Activated CD4-positive, alpha-beta T cell treated with anti-CD3 and anti-CD28 coated beads, Interleukin-2, amount 10 ng/mL, durations not matched to agents 7 days and 5 days (primary cell): Measurements from ENCODE around the gene TENM4. TPM values are rescaled to one million over a fixed set of nuclear protein-coding genes. Genes with fewer than 3 reads are reported as not detected.

Source experiments
- CTCF ChIA-PET: fragments of 350-600 bp; sonication (Branson Sonifier 250); formaldehyde crosslinking; loops from one replicate; lab custom pipeline; 2021; ENCODE audit warnings: antibody characterized with exemption; lab: Charles Lee
- POLR2A ChIA-PET: fragments of 350-600 bp; sonication (Branson Sonifier 250); formaldehyde crosslinking; loops from one replicate; lab custom pipeline; 2021; ENCODE audit warnings: antibody characterized with exemption; lab: Charles Lee
- DNase-seq: peaks from one replicate; pipeline ENCODE4 v3.0.0-alpha.2; 2020
- H3K27ac Mint-ChIP-seq: one replicate; pipeline ENCODE4 v1.8.0; 2021; ENCODE audit warnings: mild to moderate bottlenecking, moderate library complexity, mixed read lengths
- H3K27me3 Mint-ChIP-seq: one replicate; pipeline ENCODE4 v1.8.0; 2021; ENCODE audit warnings: mixed read lengths
- H3K36me3 Mint-ChIP-seq: one replicate; pipeline ENCODE4 v1.8.0; 2021; ENCODE audit warnings: low read depth, mixed read lengths
- H3K4me1 Mint-ChIP-seq: one replicate; pipeline ENCODE4 v1.8.0; 2021; ENCODE audit warnings: mixed read lengths
- H3K4me3 Mint-ChIP-seq: one replicate; pipeline ENCODE4 v1.8.0; 2021; ENCODE audit warnings: mild to moderate bottlenecking, moderate library complexity, mixed read lengths
- H3K9me3 Mint-ChIP-seq: one replicate; pipeline ENCODE4 v1.8.0; 2021; ENCODE audit warnings: mixed read lengths
- total RNA-seq, 2 experiments: library from RNA; stranded (reverse); gene quantifications; one replicate each; pipeline ENCODE4 v1.2.3, GENCODE V29; 2021

The TENM4 gene
- total RNA-seq, 2 experiments from 2014 or later: not detected

GRCh38 chr11:78698612-78699011 is 742.2 kb downstream of the TENM4 start:
- Mint-ChIP-seq H3K27me3 (peaks cover 18% of the 10 kb centered on the region), H3K36me3 (no peaks in the 10 kb centered on the region), H3K4me3 (no peak overlapping the region), H3K9me3 (no peaks in the 10 kb centered on the region), H3K4me1 (no peaks in the 10 kb centered on the region), H3K27ac (no peak overlapping the region)
- POLR2A ChIA-PET: no interaction called here
- CTCF ChIA-PET: no interaction called here
- no peak for DNase-seq

DNA sequence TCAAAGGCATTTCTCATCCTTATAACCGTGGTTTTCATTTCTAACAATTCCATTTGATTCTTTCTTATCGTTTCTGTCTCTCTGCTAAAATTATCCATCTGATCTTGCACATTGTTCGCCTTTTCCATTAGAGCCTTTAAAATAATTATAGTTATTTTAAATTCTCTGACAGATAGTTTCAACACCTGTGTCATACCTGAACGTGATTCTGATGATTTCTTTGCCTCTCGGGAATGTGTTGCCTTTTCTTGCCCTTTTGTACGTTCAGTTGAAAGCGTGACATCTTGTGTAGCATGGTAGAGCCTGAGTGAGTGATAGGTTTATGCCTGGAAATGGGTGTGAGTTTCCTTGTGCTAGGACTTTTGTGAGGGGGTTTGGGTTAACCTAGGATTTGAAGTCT is 744.7 kb downstream of the TENM4 start:
- Mint-ChIP-seq H3K27ac (no peak overlapping the region), H3K4me1 (no peaks in the 10 kb centered on the region), H3K27me3 (peaks cover 24% of the 10 kb centered on the region), H3K9me3 (no peaks in the 10 kb centered on the region), H3K4me3 (no peak overlapping the region), H3K36me3 (no peaks in the 10 kb centered on the region)
- ChIA-PET POLR2A (no interaction called here), CTCF (no interaction called here)
- DNase-seq: no peak

GRCh38 chr11:78694152-78694551 is 746.7 kb downstream of the TENM4 start:
- no peak overlapping the region for H3K4me3 Mint-ChIP-seq
- ChIA-PET POLR2A (no interaction called here), CTCF (no interaction called here)
- no peak overlapping the region for H3K27ac Mint-ChIP-seq
- no peaks in the 10 kb centered on the region for H3K9me3 Mint-ChIP-seq
- DNase-seq: no peak
- H3K36me3 Mint-ChIP-seq: no peaks in the 10 kb centered on the region
- no peaks in the 10 kb centered on the region for H3K4me1 Mint-ChIP-seq
- H3K27me3 Mint-ChIP-seq: peaks cover 20% of the 10 kb centered on the region

DNA sequence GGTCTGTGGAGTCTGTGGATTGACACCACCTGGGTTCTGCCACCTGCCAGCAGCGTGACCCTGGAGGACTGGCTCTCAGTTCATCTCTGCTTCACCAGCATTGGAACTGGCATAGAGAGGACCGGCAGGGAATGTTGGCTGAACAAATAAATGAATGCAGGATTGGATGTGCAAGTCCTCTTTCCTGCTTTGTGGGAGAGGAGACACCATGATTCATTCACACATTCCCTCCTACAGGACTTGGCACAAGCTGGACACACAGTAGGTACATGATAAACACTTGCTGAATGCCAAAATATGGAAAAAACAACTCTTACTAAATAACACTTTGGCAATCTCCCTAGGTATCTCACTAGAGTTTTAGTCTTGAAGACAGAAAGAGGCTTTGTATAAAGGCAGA is 749.6 kb downstream of the TENM4 start:
- POLR2A ChIA-PET: no interaction called here
- H3K27me3 Mint-ChIP-seq: peaks cover 9% of the 10 kb centered on the region

GRCh38 chr11:78690352-78690987 is 750.4 kb downstream of the TENM4 start:
- no peaks in the 10 kb centered on the region for H3K36me3 Mint-ChIP-seq
- no peak for DNase-seq
- CTCF ChIA-PET: no interaction called here
- POLR2A ChIA-PET: no interaction called here
- no peak overlapping the region for H3K27ac Mint-ChIP-seq
- H3K27me3 Mint-ChIP-seq: peaks cover 9% of the 10 kb centered on the region
- H3K4me3 Mint-ChIP-seq: no peak overlapping the region
- H3K4me1 Mint-ChIP-seq: no peaks in the 10 kb centered on the region
- H3K9me3 Mint-ChIP-seq: no peaks in the 10 kb centered on the region

More for the DNA sequence above, 749.6 kb downstream of the TENM4 start:
- H3K9me3 Mint-ChIP-seq: no peaks in the 10 kb centered on the region
- H3K4me1 Mint-ChIP-seq: no peaks in the 10 kb centered on the region
- no peak overlapping the region for H3K4me3 Mint-ChIP-seq
- CTCF ChIA-PET: no interaction called here
- no peaks in the 10 kb centered on the region for H3K36me3 Mint-ChIP-seq
- H3K27ac Mint-ChIP-seq: no peak overlapping the region
- no peak for DNase-seq

GRCh38 chr11:78689585-78690153 is 751.2 kb downstream of the TENM4 start:
- DNase-seq: no peak
- no peaks in the 10 kb centered on the region for H3K4me1 Mint-ChIP-seq
- H3K27me3 Mint-ChIP-seq: peaks cover 10% of the 10 kb centered on the region
- CTCF ChIA-PET: interaction anchor here (1.4 kb wide), 1 partner anchor 13 kb away, joined by 4 read pairs; no protein-coding TSS in a partner anchor
- H3K36me3 Mint-ChIP-seq: no peaks in the 10 kb centered on the region
- H3K9me3 Mint-ChIP-seq: no peaks in the 10 kb centered on the region
- no peak overlapping the region for H3K4me3 Mint-ChIP-seq
- POLR2A ChIA-PET: no interaction called here
- H3K27ac Mint-ChIP-seq: peak overlapping the region; percentile 68

- H3K27ac Mint-ChIP-seq: no peak overlapping the region
- H3K4me3 Mint-ChIP-seq: no peak overlapping the region
- ChIA-PET CTCF (interaction anchor here (1.2 to 1.4 kb wide), 2 partner anchors 14 to 15 kb away, joined by 3 to 4 read pairs; no protein-coding TSS in a partner anchor), POLR2A (no interaction called here)
- no peaks in the 10 kb centered on the region for H3K36me3 Mint-ChIP-seq
- DNase-seq: no peak
- no peaks in the 10 kb centered on the region for H3K9me3 Mint-ChIP-seq
- peaks cover 10% of the 10 kb centered on the region for H3K27me3 Mint-ChIP-seq
- no peaks in the 10 kb centered on the region for H3K4me1 Mint-ChIP-seq
These were observed 751.7 kb downstream of the TENM4 start for GRCh38 chr11:78689101-78689500.

DNA sequence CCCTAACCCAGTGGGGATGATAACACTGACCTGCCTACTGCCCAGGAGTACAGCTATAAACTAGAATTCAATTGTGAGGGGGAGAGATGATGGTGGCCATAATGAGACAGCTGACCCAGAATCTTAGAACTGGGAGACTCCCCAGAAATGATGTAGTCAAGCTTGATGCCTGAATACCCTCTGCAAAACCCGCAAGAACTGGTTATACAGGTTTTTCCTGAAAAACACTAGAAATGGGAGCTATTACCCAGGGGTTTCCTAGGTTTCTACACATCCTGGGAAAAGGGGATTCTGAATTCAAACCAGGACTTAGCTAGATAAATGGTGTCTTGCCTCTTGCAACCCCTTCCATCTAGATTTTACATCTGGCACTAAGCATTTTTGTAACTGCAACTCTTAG is 752.4 kb downstream of the TENM4 start:
- no peak overlapping the region for H3K27ac Mint-ChIP-seq
- no peak overlapping the region for H3K4me3 Mint-ChIP-seq
- no peaks in the 10 kb centered on the region for H3K9me3 Mint-ChIP-seq

DNA sequence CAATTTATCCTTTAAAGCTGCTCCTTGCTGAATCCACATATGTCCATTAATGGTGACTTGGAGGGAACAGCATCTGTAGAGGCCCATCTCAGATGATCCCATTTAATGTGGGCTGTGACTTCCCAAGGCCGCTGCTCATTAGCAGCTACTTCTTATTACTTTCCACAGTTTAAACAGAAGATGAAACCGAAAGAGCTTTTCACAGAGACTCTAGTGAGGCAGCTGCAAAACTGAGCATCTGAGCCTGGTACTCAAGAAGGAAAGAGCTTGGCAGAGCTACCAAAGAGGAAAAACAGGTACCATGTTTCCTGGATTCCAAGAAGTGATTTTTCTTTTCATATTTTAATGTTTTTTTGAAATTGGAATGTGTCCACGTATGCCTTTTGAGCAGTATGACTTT is 755.7 kb downstream of the TENM4 start:
- POLR2A ChIA-PET: no interaction called here
- Mint-ChIP-seq H3K27ac (no peak overlapping the region), H3K36me3 (no peaks in the 10 kb centered on the region), H3K4me3 (no peak overlapping the region), H3K4me1 (no peaks in the 10 kb centered on the region), H3K27me3 (peaks cover 1% of the 10 kb centered on the region), H3K9me3 (no peaks in the 10 kb centered on the region)
- CTCF ChIA-PET: interaction anchor here (0.9 kb wide), 1 partner anchor 10 kb away, joined by 3 read pairs; no protein-coding TSS in a partner anchor
- DNase-seq: no peak

More for the DNA sequence above, 752.4 kb downstream of the TENM4 start:
- Mint-ChIP-seq H3K4me1 (no peaks in the 10 kb centered on the region), H3K27me3 (peaks cover 10% of the 10 kb centered on the region), H3K36me3 (no peaks in the 10 kb centered on the region)
- CTCF ChIA-PET: interaction anchor here (1.2 to 1.4 kb wide), 2 partner anchors 14 kb away, joined by 3 to 4 read pairs; no protein-coding TSS in a partner anchor
- no peak for DNase-seq
- POLR2A ChIA-PET: no interaction called here

DNA sequence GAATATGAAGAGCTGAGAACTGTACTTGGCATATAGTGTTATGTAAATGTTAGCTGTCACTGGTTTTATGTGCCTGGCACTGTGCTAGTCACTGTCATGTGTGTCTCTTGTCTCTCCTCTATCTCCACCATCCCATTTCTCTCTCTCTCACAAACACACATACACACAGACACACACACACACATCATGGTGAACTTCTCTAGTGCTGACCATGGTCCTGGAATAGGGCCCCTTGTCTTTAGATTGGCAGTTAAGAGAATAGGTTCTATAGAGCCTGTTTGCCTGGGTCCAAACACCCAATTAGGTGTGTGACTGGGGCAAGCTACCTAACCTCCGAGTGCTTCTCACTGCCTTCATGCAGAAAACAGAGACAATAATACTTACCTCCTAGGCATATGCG is 756.5 kb downstream of the TENM4 start:
- no peaks in the 10 kb centered on the region for H3K4me1 Mint-ChIP-seq
- DNase-seq: no peak
- no peak overlapping the region for H3K27ac Mint-ChIP-seq
- ChIA-PET CTCF (no interaction called here), POLR2A (no interaction called here)
- H3K9me3 Mint-ChIP-seq: no peaks in the 10 kb centered on the region
- no peak overlapping the region for H3K4me3 Mint-ChIP-seq
- no peaks in the 10 kb centered on the region for H3K36me3 Mint-ChIP-seq
- peaks cover 1% of the 10 kb centered on the region for H3K27me3 Mint-ChIP-seq

DNA sequence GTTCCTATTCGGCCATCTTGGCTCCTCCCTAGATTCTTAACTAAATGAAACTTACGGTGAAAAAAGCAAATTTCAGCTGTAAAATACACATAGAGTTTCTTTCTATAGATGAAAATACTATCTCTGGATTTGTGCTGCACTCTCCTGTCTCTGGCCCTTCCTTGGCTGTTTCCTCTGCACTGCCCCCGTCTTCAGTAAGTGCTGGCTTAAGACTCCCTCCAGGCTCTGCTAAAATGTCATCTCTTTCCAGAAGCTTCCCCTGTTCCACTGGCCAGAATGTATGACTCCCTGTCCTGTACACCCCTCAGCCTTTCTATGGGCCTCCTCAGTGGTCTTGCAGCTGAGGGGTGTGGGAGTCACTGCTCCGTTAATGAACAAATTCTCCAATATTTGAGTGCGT is 757.1 kb downstream of the TENM4 start:
- no peak overlapping the region for H3K27ac Mint-ChIP-seq
- ChIA-PET CTCF (no interaction called here), POLR2A (no interaction called here)
- H3K4me1 Mint-ChIP-seq: no peaks in the 10 kb centered on the region
- H3K27me3 Mint-ChIP-seq: peaks cover 1% of the 10 kb centered on the region
- no peak for DNase-seq
- H3K36me3 Mint-ChIP-seq: no peaks in the 10 kb centered on the region
- no peaks in the 10 kb centered on the region for H3K9me3 Mint-ChIP-seq
- H3K4me3 Mint-ChIP-seq: no peak overlapping the region

DNA sequence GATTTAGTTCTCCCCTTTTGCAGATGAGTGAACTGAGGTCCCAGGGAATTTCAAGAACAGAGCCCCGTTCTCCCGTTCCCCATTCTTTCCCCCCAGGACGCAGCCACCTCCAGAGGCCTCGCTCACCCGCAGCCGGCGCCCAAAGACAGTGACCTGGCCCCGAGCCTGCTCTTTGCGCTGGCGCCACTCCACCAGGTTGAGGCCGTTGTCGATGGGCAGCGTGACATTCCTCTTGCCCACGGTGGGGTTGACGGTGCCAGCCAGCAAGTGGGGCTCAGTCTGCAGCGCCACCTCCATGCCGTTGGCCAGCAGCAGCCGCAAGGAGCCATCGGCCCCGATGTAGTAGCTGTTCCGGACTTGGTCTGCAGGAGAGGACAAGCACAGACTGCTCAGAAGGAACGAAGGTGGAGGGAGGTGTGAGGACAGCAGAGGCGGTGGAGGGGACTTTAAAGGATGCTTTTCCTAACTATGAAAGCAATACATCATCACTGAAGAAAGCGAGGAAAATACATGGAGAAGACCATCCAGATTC is 764.7 kb downstream of the TENM4 start:
- POLR2A ChIA-PET: no interaction called here
- Mint-ChIP-seq H3K36me3 (no peaks in the 10 kb centered on the region), H3K27ac (no peak overlapping the region), H3K4me3 (no peak overlapping the region), H3K4me1 (no peaks in the 10 kb centered on the region), H3K27me3 (no peaks in the 10 kb centered on the region), H3K9me3 (no peaks in the 10 kb centered on the region)
- DNase-seq: no peak
- CTCF ChIA-PET: interaction anchor here (1.0 kb wide), 1 partner anchor 10 kb away, joined by 3 read pairs; no protein-coding TSS in a partner anchor

- Mint-ChIP-seq H3K36me3 (no peaks in the 10 kb centered on the region), H3K4me3 (no peak overlapping the region), H3K27ac (no peak overlapping the region), H3K9me3 (no peaks in the 10 kb centered on the region), H3K27me3 (no peaks in the 10 kb centered on the region), H3K4me1 (no peaks in the 10 kb centered on the region)
- ChIA-PET POLR2A (no interaction called here), CTCF (no interaction called here)
- no peak for DNase-seq
These were observed 767.8 kb downstream of the TENM4 start for GRCh38 chr11:78672850-78673620.
